A673 (cell line): ENCODE data around the gene TRABD2A. TPM values are rescaled to one million over a fixed set of nuclear protein-coding genes. Genes with fewer than 3 reads are reported as not detected.

Experiments used
- BruUV-seq: library from RNA; stranded (reverse); fragments of 400-500 nt; replicated peaks from 2 replicates; lab custom pipeline; 2021; lab: Mats Ljungman, UMichigan
- CTCF ChIA-PET: fragments of 300-600 bp; sonication (Branson Sonifier 250); formaldehyde crosslinking; loops from one replicate; lab custom pipeline; 2022; ENCODE audit warnings: antibody characterized with exemption; lab: Charles Lee
- POLR2A ChIA-PET: fragments of 300-600 bp; sonication (Branson Sonifier 250); formaldehyde crosslinking; loops from one replicate; lab custom pipeline; 2022; ENCODE audit warnings: antibody characterized with exemption; ENCODE audit not compliant: low non-redundant PET; lab: Charles Lee
- DNase-seq: peaks from one replicate; pipeline ENCODE4 v3.0.0-alpha.2; 2015; ENCODE audit warnings: low spot score
- H3K27ac ChIP-seq: fragments of 200-600 bp; sonication (generic); 2 replicates; pipeline ENCODE4 v1.5.1; 2016; ENCODE audit warnings: mixed run types, low read depth, mild to moderate bottlenecking, mixed read lengths, antibody characterized with exemption, low read length; ENCODE audit not compliant: poor library complexity, severe bottlenecking
- H3K27me3 ChIP-seq: fragments of 200-600 bp; sonication (generic); replicated peaks from 2 replicates; pipeline ENCODE4 v1.6.1; 2017; ENCODE audit warnings: mixed run types, low read depth, mild to moderate bottlenecking, mixed read lengths, antibody characterized with exemption, low read length; ENCODE audit not compliant: insufficient read depth, poor library complexity
- H3K36me3 ChIP-seq: fragments of 200-600 bp; sonication (generic); 2 replicates; pipeline ENCODE4 v1.6.1; 2016; ENCODE audit warnings: mixed run types, mild to moderate bottlenecking, mixed read lengths, antibody characterized with exemption, low read length; ENCODE audit not compliant: insufficient read depth, poor library complexity, severe bottlenecking
- H3K4me1 ChIP-seq: fragments of 200-600 bp; sonication (generic); 2 replicates; pipeline ENCODE4 v1.6.1; 2017; ENCODE audit warnings: mixed run types, mild to moderate bottlenecking, mixed read lengths, antibody characterized with exemption, low read length; ENCODE audit not compliant: insufficient read depth, poor library complexity, severe bottlenecking
- H3K4me3 ChIP-seq: fragments of 200-600 bp; sonication (generic); 2 replicates; pipeline ENCODE4 v1.5.1; 2016; ENCODE audit warnings: low read depth, mixed run types, mild to moderate bottlenecking, mixed read lengths, low read length; ENCODE audit not compliant: poor library complexity, severe bottlenecking
- H3K9me3 ChIP-seq: fragments of 200-600 bp; sonication (generic); 2 replicates; pipeline ENCODE4 v1.6.1; 2016; ENCODE audit warnings: mixed run types, low read depth, mild to moderate bottlenecking, mixed read lengths, antibody characterized with exemption, low read length; ENCODE audit not compliant: poor library complexity, severe bottlenecking
- CTCF ChIP-seq: fragments of 300-800, 200-600 bp; sonication (generic); conservative IDR thresholded peaks from 2 replicates; pipeline ENCODE4 v1.5.1; 2017; ENCODE audit warnings: low read depth, mild to moderate bottlenecking, antibody characterized with exemption, low read length, moderate library complexity, mixed read lengths
- EZH2 ChIP-seq: fragments of 200-600 bp; sonication (generic); IDR thresholded peaks from 2 replicates; pipeline ENCODE4 v1.6.1; 2017; ENCODE audit warnings: borderline replicate concordance, low read depth, mild to moderate bottlenecking, mixed read lengths, antibody characterized with exemption, low read length; ENCODE audit not compliant: poor library complexity, severe bottlenecking
- intact Hi-C: fragments of 100-400 bp; cut with micrococcal nuclease; formaldehyde crosslinking; loops from one replicate; pipeline ENCODE4 v1.10.0; 2022; ENCODE audit not compliant: unreplicated experiment
- total RNA-seq: library from RNA; stranded (reverse); gene quantifications from 2 replicates; pipeline ENCODE4 v1.2.3, GENCODE V29; 2021

The TRABD2A gene
- total RNA-seq, 1 experiment from 2014 or later = 0.67 TPM

GRCh38 chr2:84796798-84797197 is 84.1 kb downstream of the TRABD2A start:
- Histone ChIP-seq H3K27me3 (no peaks in the 10 kb centered on the region), H3K27ac (no peak overlapping the region), H3K36me3 (no peaks in the 10 kb centered on the region), H3K9me3 (no peaks in the 10 kb centered on the region), H3K4me1 (no peaks in the 10 kb centered on the region), H3K4me3 (no peak overlapping the region)
- no TSS peak for BruUV-seq
- ChIA-PET CTCF (no interaction called here), POLR2A (no interaction called here)
- intact Hi-C loops = no loop called here
- DNase-seq = no peak
- TF ChIP-seq CTCF (no peak), EZH2 (no peak)

- BruUV-seq = no TSS peak
- no peak for DNase-seq
- no peaks in the 10 kb centered on the region for H3K9me3 ChIP-seq
- TF ChIP-seq EZH2 (no peak), CTCF (no peak)
- no peaks in the 10 kb centered on the region for H3K4me1 ChIP-seq
- intact Hi-C loops = no loop called here
- POLR2A ChIA-PET = no interaction called here
- no peak overlapping the region for H3K27ac ChIP-seq
- no peaks in the 10 kb centered on the region for H3K36me3 ChIP-seq
- no peak overlapping the region for H3K4me3 ChIP-seq
- no peaks in the 10 kb centered on the region for H3K27me3 ChIP-seq
- CTCF ChIA-PET = no interaction called here
Measured at GRCh38 chr2:84793641-84794040, 87.2 kb downstream of the TRABD2A start.

GRCh38 chr2:84792856-84793522 is 87.9 kb downstream of the TRABD2A start:
- ChIA-PET CTCF (no interaction called here), POLR2A (interaction anchor here (0.7 kb wide), 1 partner anchor 407 kb away, joined by 3 read pairs; no protein-coding TSS in a partner anchor)
- Histone ChIP-seq H3K36me3 (no peaks in the 10 kb centered on the region), H3K4me1 (no peaks in the 10 kb centered on the region), H3K27ac (no peak overlapping the region), H3K9me3 (no peaks in the 10 kb centered on the region), H3K27me3 (no peaks in the 10 kb centered on the region), H3K4me3 (no peak overlapping the region)
- no peak for DNase-seq
- no TSS peak for BruUV-seq
- TF ChIP-seq CTCF (no peak), EZH2 (no peak)
- intact Hi-C loops = no loop called here
